GM12801 (cell line): ENCODE measurements around the gene RPEL1.

ENCODE experiments used
- TF ChIP-seq, protein P1 (sequence below): IDR thresholded peaks from one replicate; pipeline ENCODE4 v1.5.1; 2011; ENCODE audit warnings: control low read depth; ENCODE audit not compliant: insufficient read length; ENCODE audit errors: extremely low read depth

RPEL1 gene

GRCh38 chr10:103295374-103296015 lies 49.8 kb downstream of the RPEL1 start:
- TF ChIP-seq, protein P1, sequence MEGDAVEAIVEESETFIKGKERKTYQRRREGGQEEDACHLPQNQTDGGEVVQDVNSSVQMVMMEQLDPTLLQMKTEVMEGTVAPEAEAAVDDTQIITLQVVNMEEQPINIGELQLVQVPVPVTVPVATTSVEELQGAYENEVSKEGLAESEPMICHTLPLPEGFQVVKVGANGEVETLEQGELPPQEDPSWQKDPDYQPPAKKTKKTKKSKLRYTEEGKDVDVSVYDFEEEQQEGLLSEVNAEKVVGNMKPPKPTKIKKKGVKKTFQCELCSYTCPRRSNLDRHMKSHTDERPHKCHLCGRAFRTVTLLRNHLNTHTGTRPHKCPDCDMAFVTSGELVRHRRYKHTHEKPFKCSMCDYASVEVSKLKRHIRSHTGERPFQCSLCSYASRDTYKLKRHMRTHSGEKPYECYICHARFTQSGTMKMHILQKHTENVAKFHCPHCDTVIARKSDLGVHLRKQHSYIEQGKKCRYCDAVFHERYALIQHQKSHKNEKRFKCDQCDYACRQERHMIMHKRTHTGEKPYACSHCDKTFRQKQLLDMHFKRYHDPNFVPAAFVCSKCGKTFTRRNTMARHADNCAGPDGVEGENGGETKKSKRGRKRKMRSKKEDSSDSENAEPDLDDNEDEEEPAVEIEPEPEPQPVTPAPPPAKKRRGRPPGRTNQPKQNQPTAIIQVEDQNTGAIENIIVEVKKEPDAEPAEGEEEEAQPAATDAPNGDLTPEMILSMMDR = no peak
